K562 (cell line): ENCODE data around the gene C2orf42. TPM values are rescaled to one million over a fixed set of nuclear protein-coding genes. Genes with fewer than 3 reads are reported as not detected.

Experiments
- ATF6 ChIP-seq: sonication (generic); formaldehyde crosslinking; IDR thresholded peaks from 2 replicates; pipeline ENCODE4 v1.4.0; 2020; ENCODE audit warnings: mild to moderate bottlenecking, missing genetic modification reagents
- ESRRA ChIP-seq: fragments of 450-650 bp; IDR thresholded peaks from 2 replicates; pipeline ENCODE4 v1.6.1; 2014; ENCODE audit warnings: low read depth, mild to moderate bottlenecking, moderate library complexity, borderline replicate concordance
- MITF ChIP-seq: IDR thresholded peaks from 2 replicates; pipeline ENCODE4 v1.6.1; 2014; ENCODE audit warnings: antibody characterized with exemption
- ZBTB17 ChIP-seq: fragments of 450-650 bp; formaldehyde crosslinking; IDR thresholded peaks from 2 replicates; pipeline ENCODE4 v1.4.0; 2020; ENCODE audit warnings: mild to moderate bottlenecking
- ZBTB26 ChIP-seq: fragments of 450-650 bp; formaldehyde crosslinking; IDR thresholded peaks from 2 replicates; pipeline ENCODE4 v1.4.0; 2022; ENCODE audit warnings: missing genetic modification characterization
- ZNF212 ChIP-seq: fragments of 450-650 bp; formaldehyde crosslinking; IDR thresholded peaks from 2 replicates; pipeline ENCODE4 v1.4.0; 2020; ENCODE audit warnings: mild to moderate bottlenecking
- polyA plus RNA-seq, 8 experiments: library from polyadenylated mRNA; depleted of rRNA in 4 of 8; stranded (reverse) in 5 of 8; unstranded in 3 of 8; fragments of >200 nt; fragmentation: Nextera tagmentation in 2 of 8; fragmentation: Illumina TruSeq in 1 of 8; extraction: Ambion mirVana in 2 of 8; extraction: Trizol in 1 of 8; gene quantifications; 2 replicates each; pipeline versions ENCODE4 v1.2.1 to v1.2.3, GENCODE V29; 2011 to 2014; ENCODE audit warnings: inconsistent platforms in 1 of 8, missing spikeins in 1 of 8
- total RNA-seq, 7 experiments: library from RNA; depleted of rRNA in 6 of 7; stranded (reverse); fragments of >200 nt in 6 of 7; fragmentation: Illumina TruSeq in 2 of 7; extraction: Trizol in 2 of 7; gene quantifications; 2 replicates each; pipeline versions ENCODE4 v1.2.1 to v1.2.3, GENCODE V29; 2011 to 2021; ENCODE audit warnings: low replicate concordance in 1 of 7
- TF ChIP-seq, protein P1 (sequence below): fragments of 450-650 bp; IDR thresholded peaks from 2 replicates; pipeline ENCODE4 v1.6.1; 2016; ENCODE audit warnings: mild to moderate bottlenecking, moderate library complexity
- TF ChIP-seq, protein P2 (sequence below): sonication (generic); formaldehyde crosslinking; IDR thresholded peaks from 2 replicates; pipeline ENCODE4 v1.8.0; 2023; ENCODE audit warnings: mild to moderate bottlenecking, missing genetic modification reagents

Gene C2orf42
- total and polyA plus RNA-seq, 9 of the 15 experiments (the other 6 are each of a cell fraction or from before 2014, with no cell fraction given): 4.6 to 10.9 (median 7.5) TPM

DNA sequence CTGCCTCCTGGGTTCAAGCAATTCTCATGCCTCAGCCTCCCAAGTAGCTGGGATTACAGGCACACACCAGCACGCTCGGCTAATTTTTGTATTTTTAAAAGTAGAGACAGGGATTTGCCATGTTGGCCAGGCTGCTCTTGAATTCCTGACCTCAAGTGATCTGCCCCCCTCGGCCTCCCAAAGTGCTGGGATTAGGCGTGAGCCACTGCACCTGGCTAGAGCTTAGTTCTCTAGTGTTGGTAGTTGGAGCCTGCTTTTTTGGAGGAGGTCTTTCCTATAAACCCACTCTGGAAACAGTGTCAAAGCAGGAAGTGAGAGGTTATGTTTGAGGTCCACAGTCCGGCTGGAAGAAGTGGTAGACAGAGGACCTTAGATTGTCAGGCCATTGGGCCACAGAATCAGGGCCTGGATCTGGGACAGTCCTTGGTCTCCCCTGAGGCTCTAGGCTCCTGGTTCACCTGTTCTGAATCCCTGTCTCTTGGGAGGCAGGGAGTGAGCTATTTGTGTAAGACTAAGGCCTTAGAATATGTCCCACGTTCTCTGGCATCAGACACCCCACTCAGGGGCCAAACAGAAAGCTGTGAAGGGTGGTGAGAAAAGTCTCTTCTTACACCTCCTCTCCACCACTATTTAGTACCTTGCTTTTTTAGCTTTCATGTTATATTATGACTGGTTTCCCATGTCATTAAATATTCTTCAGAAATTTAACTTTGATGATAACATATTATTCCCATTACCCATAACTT lies 69.0 kb downstream of the C2orf42 start (continued):
- TF ChIP-seq, protein P1, sequence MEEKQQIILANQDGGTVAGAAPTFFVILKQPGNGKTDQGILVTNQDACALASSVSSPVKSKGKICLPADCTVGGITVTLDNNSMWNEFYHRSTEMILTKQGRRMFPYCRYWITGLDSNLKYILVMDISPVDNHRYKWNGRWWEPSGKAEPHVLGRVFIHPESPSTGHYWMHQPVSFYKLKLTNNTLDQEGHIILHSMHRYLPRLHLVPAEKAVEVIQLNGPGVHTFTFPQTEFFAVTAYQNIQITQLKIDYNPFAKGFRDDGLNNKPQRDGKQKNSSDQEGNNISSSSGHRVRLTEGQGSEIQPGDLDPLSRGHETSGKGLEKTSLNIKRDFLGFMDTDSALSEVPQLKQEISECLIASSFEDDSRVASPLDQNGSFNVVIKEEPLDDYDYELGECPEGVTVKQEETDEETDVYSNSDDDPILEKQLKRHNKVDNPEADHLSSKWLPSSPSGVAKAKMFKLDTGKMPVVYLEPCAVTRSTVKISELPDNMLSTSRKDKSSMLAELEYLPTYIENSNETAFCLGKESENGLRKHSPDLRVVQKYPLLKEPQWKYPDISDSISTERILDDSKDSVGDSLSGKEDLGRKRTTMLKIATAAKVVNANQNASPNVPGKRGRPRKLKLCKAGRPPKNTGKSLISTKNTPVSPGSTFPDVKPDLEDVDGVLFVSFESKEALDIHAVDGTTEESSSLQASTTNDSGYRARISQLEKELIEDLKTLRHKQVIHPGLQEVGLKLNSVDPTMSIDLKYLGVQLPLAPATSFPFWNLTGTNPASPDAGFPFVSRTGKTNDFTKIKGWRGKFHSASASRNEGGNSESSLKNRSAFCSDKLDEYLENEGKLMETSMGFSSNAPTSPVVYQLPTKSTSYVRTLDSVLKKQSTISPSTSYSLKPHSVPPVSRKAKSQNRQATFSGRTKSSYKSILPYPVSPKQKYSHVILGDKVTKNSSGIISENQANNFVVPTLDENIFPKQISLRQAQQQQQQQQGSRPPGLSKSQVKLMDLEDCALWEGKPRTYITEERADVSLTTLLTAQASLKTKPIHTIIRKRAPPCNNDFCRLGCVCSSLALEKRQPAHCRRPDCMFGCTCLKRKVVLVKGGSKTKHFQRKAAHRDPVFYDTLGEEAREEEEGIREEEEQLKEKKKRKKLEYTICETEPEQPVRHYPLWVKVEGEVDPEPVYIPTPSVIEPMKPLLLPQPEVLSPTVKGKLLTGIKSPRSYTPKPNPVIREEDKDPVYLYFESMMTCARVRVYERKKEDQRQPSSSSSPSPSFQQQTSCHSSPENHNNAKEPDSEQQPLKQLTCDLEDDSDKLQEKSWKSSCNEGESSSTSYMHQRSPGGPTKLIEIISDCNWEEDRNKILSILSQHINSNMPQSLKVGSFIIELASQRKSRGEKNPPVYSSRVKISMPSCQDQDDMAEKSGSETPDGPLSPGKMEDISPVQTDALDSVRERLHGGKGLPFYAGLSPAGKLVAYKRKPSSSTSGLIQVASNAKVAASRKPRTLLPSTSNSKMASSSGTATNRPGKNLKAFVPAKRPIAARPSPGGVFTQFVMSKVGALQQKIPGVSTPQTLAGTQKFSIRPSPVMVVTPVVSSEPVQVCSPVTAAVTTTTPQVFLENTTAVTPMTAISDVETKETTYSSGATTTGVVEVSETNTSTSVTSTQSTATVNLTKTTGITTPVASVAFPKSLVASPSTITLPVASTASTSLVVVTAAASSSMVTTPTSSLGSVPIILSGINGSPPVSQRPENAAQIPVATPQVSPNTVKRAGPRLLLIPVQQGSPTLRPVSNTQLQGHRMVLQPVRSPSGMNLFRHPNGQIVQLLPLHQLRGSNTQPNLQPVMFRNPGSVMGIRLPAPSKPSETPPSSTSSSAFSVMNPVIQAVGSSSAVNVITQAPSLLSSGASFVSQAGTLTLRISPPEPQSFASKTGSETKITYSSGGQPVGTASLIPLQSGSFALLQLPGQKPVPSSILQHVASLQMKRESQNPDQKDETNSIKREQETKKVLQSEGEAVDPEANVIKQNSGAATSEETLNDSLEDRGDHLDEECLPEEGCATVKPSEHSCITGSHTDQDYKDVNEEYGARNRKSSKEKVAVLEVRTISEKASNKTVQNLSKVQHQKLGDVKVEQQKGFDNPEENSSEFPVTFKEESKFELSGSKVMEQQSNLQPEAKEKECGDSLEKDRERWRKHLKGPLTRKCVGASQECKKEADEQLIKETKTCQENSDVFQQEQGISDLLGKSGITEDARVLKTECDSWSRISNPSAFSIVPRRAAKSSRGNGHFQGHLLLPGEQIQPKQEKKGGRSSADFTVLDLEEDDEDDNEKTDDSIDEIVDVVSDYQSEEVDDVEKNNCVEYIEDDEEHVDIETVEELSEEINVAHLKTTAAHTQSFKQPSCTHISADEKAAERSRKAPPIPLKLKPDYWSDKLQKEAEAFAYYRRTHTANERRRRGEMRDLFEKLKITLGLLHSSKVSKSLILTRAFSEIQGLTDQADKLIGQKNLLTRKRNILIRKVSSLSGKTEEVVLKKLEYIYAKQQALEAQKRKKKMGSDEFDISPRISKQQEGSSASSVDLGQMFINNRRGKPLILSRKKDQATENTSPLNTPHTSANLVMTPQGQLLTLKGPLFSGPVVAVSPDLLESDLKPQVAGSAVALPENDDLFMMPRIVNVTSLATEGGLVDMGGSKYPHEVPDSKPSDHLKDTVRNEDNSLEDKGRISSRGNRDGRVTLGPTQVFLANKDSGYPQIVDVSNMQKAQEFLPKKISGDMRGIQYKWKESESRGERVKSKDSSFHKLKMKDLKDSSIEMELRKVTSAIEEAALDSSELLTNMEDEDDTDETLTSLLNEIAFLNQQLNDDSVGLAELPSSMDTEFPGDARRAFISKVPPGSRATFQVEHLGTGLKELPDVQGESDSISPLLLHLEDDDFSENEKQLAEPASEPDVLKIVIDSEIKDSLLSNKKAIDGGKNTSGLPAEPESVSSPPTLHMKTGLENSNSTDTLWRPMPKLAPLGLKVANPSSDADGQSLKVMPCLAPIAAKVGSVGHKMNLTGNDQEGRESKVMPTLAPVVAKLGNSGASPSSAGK: peak; percentile 43
- TF ChIP-seq, protein P2, sequence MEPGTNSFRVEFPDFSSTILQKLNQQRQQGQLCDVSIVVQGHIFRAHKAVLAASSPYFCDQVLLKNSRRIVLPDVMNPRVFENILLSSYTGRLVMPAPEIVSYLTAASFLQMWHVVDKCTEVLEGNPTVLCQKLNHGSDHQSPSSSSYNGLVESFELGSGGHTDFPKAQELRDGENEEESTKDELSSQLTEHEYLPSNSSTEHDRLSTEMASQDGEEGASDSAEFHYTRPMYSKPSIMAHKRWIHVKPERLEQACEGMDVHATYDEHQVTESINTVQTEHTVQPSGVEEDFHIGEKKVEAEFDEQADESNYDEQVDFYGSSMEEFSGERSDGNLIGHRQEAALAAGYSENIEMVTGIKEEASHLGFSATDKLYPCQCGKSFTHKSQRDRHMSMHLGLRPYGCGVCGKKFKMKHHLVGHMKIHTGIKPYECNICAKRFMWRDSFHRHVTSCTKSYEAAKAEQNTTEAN (CRISPR knock-in tag): no peak
- TF ChIP-seq MITF (no peak), ZNF212 (CRISPR knock-in tag) (no peak), ZBTB17 (CRISPR knock-in tag) (0 out of 2 replicates have a peak, but pooled peaks have one; percentile 35), ZBTB26 (CRISPR knock-in tag) (no peak), ESRRA (no peak), ATF6 (CRISPR knock-in tag) (no peak)
